Activated CD4-positive, alpha-beta T cell treated with anti-CD3 and anti-CD28 coated beads, Interleukin-2, amount 10 ng/mL, durations not matched to agents 24 days and 14 days (primary cell): ENCODE results near the gene DNAH9. TPM values are rescaled to one million over a fixed set of nuclear protein-coding genes. Genes with fewer than 3 reads are reported as not detected.
A peak's percentile ranks its signal among the peaks of the same experiment; 100 is the strongest.

Experiments used
- DNase-seq: peaks from one replicate; pipeline ENCODE4 v3.0.0; 2022
- H3K27ac Mint-ChIP-seq: one replicate; pipeline ENCODE4 v1.8.0; 2022; ENCODE audit warnings: mild to moderate bottlenecking, mixed read lengths
- H3K27me3 Mint-ChIP-seq: one replicate; pipeline ENCODE4 v1.8.0; 2022; ENCODE audit warnings: mixed read lengths
- H3K36me3 Mint-ChIP-seq: one replicate; pipeline ENCODE4 v1.8.0; 2022; ENCODE audit warnings: low read depth, mild to moderate bottlenecking, mixed read lengths
- H3K4me1 Mint-ChIP-seq: one replicate; pipeline ENCODE4 v1.8.0; 2021; ENCODE audit warnings: mixed read lengths
- H3K4me3 Mint-ChIP-seq: one replicate; pipeline ENCODE4 v1.8.0; 2022; ENCODE audit warnings: mild to moderate bottlenecking, moderate library complexity, mixed read lengths
- H3K9me3 Mint-ChIP-seq: one replicate; pipeline ENCODE4 v1.8.0; 2021; ENCODE audit warnings: mixed read lengths
- intact Hi-C: fragments of 100-400 bp; cut with micrococcal nuclease; formaldehyde crosslinking; loops from one replicate; pipeline ENCODE4 v1.15.1; 2023
- total RNA-seq: library from RNA; stranded (reverse); gene quantifications from 2 replicates; pipeline ENCODE4 v1.2.3, GENCODE V29; 2022

The DNAH9 gene, protein sequence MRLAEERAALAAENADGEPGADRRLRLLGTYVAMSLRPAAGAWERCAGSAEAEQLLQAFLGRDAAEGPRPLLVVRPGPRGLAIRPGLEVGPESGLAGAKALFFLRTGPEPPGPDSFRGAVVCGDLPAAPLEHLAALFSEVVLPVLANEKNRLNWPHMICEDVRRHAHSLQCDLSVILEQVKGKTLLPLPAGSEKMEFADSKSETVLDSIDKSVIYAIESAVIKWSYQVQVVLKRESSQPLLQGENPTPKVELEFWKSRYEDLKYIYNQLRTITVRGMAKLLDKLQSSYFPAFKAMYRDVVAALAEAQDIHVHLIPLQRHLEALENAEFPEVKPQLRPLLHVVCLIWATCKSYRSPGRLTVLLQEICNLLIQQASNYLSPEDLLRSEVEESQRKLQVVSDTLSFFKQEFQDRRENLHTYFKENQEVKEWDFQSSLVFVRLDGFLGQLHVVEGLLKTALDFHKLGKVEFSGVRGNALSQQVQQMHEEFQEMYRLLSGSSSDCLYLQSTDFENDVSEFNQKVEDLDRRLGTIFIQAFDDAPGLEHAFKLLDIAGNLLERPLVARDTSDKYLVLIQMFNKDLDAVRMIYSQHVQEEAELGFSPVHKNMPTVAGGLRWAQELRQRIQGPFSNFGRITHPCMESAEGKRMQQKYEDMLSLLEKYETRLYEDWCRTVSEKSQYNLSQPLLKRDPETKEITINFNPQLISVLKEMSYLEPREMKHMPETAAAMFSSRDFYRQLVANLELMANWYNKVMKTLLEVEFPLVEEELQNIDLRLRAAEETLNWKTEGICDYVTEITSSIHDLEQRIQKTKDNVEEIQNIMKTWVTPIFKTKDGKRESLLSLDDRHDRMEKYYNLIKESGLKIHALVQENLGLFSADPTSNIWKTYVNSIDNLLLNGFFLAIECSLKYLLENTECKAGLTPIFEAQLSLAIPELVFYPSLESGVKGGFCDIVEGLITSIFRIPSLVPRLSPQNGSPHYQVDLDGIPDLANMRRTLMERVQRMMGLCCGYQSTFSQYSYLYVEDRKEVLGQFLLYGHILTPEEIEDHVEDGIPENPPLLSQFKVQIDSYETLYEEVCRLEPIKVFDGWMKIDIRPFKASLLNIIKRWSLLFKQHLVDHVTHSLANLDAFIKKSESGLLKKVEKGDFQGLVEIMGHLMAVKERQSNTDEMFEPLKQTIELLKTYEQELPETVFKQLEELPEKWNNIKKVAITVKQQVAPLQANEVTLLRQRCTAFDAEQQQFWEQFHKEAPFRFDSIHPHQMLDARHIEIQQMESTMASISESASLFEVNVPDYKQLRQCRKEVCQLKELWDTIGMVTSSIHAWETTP (N-terminal part only)
- not detected in 2 replicates for total RNA-seq

DNA sequence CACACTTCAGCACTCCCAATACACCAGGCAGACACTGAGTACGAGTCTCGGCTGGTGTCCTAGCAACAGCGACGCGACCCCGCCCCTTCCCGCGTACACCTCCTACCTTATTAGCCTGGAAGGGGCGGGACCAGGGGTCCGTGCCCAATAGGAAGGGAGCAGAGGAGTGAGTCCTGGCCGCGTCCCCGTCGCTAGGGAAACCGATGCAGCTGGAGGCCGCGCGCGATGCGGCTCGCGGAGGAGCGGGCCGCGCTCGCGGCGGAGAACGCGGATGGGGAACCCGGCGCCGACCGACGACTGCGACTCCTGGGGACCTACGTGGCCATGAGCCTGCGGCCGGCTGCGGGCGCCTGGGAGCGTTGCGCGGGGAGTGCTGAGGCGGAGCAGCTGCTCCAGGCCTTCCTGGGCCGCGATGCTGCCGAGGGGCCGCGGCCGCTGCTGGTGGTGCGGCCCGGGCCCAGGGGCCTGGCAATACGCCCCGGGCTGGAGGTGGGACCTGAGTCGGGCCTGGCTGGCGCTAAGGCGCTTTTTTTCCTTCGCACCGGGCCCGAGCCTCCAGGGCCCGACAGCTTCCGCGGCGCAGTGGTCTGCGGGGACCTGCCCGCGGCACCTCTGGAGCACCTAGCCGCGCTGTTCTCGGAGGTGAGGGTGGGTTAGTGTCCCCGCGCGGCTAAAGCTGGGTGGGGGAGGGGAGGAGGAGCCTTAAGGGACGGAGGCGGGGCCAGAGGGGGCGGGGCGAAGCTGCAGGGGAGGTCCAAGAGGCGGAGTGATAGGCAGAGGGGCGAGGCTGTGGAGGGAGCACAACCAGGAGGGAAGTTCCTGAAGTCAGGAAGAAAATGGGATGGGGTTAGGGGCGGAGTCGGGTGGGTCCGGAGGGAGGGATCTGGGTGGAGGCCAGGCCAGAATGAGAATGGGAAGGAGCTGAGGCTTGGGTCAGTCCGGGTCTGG, at the start of gene DNAH9:
Gene DNAH9 (plus strand): TSS at position 197 of the 948 bp plus-strand sequence. CDS start 29 bp downstream, at position 226.
- Mint-ChIP-seq H3K4me3 (no peak within 1 kb of the TSS), H3K36me3 (no peaks in the 10 kb centered on the region), H3K4me1 (no peaks in the 10 kb centered on the region), H3K27me3 (peaks cover 10% of the 10 kb centered on the region), H3K27ac (no peak within 1 kb of the TSS), H3K9me3 (peaks cover 3% of the 10 kb centered on the region)
- DNase-seq, result peak; percentile 61
- intact Hi-C loops, result no loop called here

DNA sequence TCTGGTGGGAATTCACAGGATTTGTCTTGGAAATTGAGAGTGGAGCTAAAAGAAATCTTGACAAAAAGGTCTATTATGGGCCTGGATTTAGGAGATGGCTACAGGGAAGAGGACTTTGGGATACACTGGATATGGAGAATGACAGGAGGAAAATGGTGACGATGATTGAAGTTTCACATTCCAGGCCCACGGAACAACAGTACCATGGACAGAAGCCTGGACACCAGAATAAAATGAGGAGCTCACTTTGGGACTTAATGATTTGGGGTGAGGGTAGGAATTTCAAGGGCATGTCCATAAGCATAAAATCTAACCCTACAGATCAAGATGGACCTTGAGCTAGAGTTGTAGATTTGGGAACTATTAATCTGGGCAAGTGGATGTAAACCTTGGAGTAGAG, 47.8 kb upstream of the DNAH9 start:
- DNase-seq, result no peak
- Mint-ChIP-seq H3K36me3 (no peaks in the 10 kb centered on the region), H3K4me3 (no peak overlapping the region), H3K9me3 (peaks cover 8% of the 10 kb centered on the region), H3K27ac (no peak overlapping the region), H3K27me3 (no peaks in the 10 kb centered on the region), H3K4me1 (no peaks in the 10 kb centered on the region)
- intact Hi-C loops, result no loop called here

DNA sequence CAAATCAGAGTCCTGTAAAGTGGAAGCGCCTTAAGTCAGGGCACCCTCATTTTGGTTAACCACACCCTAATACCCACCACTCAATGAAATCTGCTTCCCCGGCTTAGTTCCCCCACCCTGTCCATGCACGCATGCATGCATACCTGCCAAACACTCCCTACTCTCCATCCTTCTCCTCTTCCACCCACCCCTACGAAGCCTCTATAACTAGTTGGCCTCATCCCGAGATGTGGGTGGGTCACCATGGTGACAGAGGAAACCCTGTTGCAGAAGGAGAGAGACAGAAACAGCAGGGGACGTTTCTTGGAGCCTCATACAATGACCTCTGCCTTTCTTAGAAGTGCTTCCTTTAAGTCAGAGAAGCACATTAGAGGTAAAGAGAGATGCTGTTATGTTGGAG, 46.8 kb upstream of the DNAH9 start:
- intact Hi-C loops, result no loop called here
- no peaks in the 10 kb centered on the region for H3K4me1 Mint-ChIP-seq
- no peaks in the 10 kb centered on the region for H3K36me3 Mint-ChIP-seq
- DNase-seq, result no peak
- peaks cover 8% of the 10 kb centered on the region for H3K9me3 Mint-ChIP-seq
- no peaks in the 10 kb centered on the region for H3K27me3 Mint-ChIP-seq
- H3K27ac Mint-ChIP-seq, result no peak overlapping the region
- no peak overlapping the region for H3K4me3 Mint-ChIP-seq

DNA sequence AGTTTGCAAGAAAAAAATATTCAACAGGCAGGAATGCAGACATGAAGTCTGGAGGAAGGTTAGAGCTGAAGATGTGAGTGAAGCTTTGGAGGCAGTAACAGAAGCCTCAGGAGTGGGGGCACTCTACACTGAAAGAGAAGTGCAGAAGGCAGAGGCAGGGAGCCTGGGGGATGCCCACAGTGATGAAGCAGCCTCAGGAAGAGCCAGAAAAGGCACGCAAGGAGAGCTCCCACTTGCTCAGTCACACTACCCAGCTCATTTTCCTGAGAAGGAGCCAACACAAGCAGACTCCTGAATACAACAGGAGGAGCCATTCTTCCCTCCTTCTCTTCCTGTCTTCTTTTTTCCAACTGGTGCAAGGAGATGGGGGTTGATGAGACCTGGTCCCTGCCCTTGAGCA, 45.1 kb upstream of the DNAH9 start:
- H3K4me3 Mint-ChIP-seq, result no peak overlapping the region
- no peak for DNase-seq
- no peaks in the 10 kb centered on the region for H3K27me3 Mint-ChIP-seq
- H3K36me3 Mint-ChIP-seq, result no peaks in the 10 kb centered on the region
- no peak overlapping the region for H3K27ac Mint-ChIP-seq
- H3K9me3 Mint-ChIP-seq, result peaks cover 8% of the 10 kb centered on the region
- intact Hi-C loops, result no loop called here
- H3K4me1 Mint-ChIP-seq, result no peaks in the 10 kb centered on the region

DNA sequence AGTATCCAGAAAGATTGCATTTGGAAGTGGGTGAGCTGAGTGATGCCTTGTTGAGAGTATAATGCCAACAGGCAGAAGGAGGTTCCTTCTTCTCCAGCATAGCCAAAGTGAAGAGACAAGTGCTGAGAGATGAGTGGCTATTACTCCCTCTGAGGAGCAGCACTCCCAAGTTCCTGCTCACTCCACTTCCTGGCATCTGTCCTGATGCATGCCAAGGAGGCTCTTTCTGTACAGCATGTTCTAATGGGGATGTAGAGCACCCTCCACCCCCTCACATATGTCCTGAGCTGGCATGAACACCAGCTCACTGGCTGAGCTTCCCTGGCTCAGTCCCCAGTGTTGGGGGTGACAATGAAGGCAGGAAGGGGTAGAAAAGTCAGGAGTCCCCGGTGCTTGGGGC, 44.2 kb upstream of the DNAH9 start:
- H3K9me3 Mint-ChIP-seq, result peaks cover 8% of the 10 kb centered on the region
- H3K27ac Mint-ChIP-seq, result no peak overlapping the region
- intact Hi-C loops, result no loop called here
- H3K4me1 Mint-ChIP-seq, result no peaks in the 10 kb centered on the region
- no peaks in the 10 kb centered on the region for H3K36me3 Mint-ChIP-seq
- no peak for DNase-seq
- no peak overlapping the region for H3K4me3 Mint-ChIP-seq
- no peaks in the 10 kb centered on the region for H3K27me3 Mint-ChIP-seq

DNA sequence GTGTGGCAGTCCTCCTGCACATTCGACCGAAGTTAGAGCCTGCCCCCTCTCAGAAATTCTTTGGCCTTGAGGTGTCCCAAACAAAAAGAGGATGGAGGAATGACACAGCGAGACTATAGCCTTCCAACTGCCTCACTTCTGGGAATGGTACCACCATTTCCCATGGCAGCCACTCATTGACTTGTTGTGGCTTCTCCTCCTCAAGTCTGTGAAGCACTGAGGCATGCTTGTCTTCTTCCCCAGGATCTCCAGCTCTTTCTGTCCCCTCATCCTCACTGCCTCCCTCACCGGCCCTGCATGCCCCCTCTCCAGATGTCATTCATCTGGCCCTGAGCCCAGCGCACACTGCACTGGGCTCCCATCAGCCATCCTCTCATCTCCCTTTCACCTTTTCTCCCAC, 43.7 kb upstream of the DNAH9 start:
- H3K4me3 Mint-ChIP-seq, result no peak overlapping the region
- no peaks in the 10 kb centered on the region for H3K4me1 Mint-ChIP-seq
- H3K27ac Mint-ChIP-seq, result no peak overlapping the region
- DNase-seq, result no peak
- intact Hi-C loops, result no loop called here
- no peaks in the 10 kb centered on the region for H3K27me3 Mint-ChIP-seq
- peaks cover 8% of the 10 kb centered on the region for H3K9me3 Mint-ChIP-seq
- H3K36me3 Mint-ChIP-seq, result no peaks in the 10 kb centered on the region

DNA sequence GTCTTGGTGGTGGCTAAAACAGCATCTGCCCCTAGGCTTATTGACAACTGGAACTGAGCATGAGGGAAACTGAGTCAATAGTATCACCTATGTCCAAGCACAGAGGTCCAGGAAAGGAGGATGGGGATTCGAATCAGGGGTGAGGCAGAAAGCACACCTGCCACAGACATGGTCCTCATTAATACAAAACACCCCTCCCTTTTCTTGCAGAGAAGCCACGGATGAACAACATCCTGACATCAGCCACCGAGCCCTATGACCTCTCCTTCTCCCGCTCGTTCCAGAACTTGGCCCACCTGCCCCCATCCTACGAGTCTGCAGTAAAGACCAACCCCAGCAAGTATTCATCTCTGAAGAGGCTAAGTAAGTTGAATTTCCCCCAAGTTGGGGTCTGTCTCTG, 42.7 kb upstream of the DNAH9 start:
- Mint-ChIP-seq H3K36me3 (no peaks in the 10 kb centered on the region), H3K27me3 (no peaks in the 10 kb centered on the region), H3K4me3 (no peak overlapping the region), H3K27ac (no peak overlapping the region), H3K4me1 (no peaks in the 10 kb centered on the region), H3K9me3 (peaks cover 8% of the 10 kb centered on the region)
- intact Hi-C loops, result no loop called here
- no peak for DNase-seq

DNA sequence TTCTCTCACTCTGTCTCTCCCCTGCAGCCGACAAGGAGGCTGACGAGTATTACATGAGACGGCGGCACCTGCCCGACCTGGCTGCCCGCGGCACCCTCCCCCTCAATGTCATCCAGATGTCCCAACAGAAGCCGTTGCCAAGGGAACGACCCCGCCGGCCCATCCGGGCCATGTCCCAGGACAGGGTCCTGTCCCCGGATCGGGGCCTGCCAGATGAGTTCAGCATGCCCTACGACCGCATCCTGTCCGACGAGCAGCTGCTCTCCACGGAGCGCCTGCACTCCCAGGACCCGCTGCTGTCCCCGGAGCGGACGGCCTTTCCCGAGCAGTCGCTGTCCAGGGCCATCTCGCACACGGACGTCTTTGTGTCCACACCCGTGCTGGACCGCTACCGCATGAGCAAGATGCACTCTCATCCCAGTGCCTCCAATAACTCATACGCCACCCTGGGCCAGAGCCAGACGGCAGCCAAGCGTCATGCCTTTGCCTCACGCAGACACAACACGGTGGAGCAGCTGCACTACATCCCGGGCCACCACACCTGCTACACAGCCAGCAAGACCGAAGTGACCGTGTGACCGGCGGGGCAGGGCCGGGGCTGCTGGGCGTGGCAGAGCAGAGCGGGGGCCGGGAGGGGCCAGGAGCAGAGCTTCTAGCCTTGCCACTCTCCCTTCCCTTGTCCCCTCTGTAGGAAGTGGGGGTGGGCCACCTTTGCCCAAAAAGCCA, 40.4 kb upstream of the DNAH9 start:
- Mint-ChIP-seq H3K9me3 (peaks cover 4% of the 10 kb centered on the region), H3K27me3 (no peaks in the 10 kb centered on the region), H3K4me1 (no peaks in the 10 kb centered on the region), H3K4me3 (no peak overlapping the region), H3K27ac (no peak overlapping the region), H3K36me3 (no peaks in the 10 kb centered on the region)
- intact Hi-C loops, result no loop called here
- no peak for DNase-seq

DNA sequence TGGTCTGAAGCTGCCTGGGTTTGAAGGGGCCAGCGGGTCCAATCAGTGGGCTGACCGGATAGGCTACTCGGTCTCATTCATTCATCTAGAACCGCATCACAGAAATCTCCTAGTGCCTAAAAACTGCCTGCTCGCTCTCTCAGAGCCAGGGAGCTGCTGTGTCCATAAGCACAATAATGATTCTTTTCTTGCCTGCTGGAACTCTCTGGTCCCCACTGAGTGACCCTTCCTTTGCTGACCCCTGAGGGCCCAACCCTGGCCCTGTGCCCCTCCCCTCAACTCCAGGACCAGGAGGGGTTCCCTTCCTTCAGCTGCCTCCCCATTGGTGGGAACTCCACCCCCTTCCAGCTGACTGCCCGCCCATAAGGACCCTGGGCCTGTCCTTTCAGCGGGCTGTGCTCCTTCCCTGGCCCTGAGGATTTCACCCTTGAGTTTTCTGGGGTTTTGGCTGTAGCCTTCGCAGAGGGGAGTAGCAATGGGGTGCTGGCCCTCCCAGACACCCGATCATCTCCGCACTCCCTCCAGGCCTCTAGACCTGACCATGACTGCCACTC, 39.5 kb upstream of the DNAH9 start:
- H3K27me3 Mint-ChIP-seq, result no peaks in the 10 kb centered on the region
- H3K4me1 Mint-ChIP-seq, result no peaks in the 10 kb centered on the region
- H3K4me3 Mint-ChIP-seq, result no peak overlapping the region
- no peaks in the 10 kb centered on the region for H3K36me3 Mint-ChIP-seq
- H3K27ac Mint-ChIP-seq, result no peak overlapping the region
- intact Hi-C loops, result no loop called here
- H3K9me3 Mint-ChIP-seq, result peaks cover 1% of the 10 kb centered on the region
- no peak for DNase-seq

DNA sequence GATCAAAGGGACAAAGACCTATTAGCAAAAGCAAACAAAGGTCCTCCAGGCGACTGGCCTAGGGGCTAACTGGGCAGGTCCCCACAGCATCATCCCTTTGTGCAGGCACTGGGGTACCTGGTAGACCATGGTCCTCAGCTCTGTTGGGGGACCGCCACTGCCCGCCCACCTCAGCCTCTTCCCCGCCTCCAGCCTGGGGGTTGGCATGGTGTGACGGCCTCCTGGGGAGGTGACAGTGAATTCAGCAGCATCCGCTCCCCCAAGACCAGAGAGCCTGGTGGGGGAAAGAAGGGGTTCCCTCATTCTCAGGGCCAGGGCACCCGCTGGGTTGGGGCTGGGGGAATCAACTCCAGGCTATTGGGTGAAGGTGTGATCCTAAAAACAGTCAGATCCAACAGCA, 38.7 kb upstream of the DNAH9 start:
- no peaks in the 10 kb centered on the region for H3K9me3 Mint-ChIP-seq
- no peaks in the 10 kb centered on the region for H3K36me3 Mint-ChIP-seq
- no peak overlapping the region for H3K4me3 Mint-ChIP-seq
- intact Hi-C loops, result no loop called here
- H3K27ac Mint-ChIP-seq, result no peak overlapping the region
- DNase-seq, result no peak
- H3K27me3 Mint-ChIP-seq, result no peaks in the 10 kb centered on the region
- no peaks in the 10 kb centered on the region for H3K4me1 Mint-ChIP-seq

DNA sequence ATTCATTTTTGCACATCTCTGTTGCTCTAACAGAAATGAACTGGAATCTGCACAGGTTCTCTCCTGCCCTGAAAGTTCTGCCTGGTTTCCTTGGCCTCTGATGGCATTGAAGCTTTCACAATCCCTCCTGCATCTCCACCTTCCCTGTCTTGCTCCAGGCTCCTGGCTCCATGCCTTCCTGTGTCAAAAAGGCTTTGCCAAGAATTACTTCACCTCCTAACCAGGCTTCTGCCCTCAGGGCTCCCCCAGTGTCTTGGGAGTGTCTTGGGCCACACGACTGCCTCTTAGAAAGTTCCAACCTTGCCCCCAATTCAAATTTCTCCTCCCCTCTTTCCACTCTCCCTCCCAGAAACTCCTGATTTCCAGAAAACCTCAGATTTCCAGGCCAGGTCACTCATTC, 37.0 kb upstream of the DNAH9 start:
- intact Hi-C loops, result no loop called here
- Mint-ChIP-seq H3K27me3 (no peaks in the 10 kb centered on the region), H3K4me3 (no peak overlapping the region)

DNA sequence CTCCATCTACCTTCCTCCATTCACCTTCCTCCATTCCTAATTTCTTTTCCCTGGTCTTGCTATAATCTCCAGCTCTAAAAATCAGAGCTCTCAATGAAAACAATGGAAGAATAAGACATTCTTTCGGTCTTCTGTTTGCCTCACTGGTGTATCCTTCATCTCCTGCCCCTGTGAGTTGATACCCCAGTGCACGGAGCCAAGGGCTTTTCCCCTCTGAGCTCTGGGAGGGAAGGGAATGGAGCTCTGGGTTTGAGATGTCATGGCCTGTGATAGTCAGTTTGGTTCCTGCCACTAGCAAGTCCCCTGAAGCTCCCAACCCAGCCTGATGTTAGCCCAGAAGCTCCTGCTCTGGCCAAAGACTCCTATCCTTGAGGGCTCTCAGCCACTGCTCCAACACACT, 36.6 kb upstream of the DNAH9 start:
- no peaks in the 10 kb centered on the region for H3K27me3 Mint-ChIP-seq
- no peak overlapping the region for H3K27ac Mint-ChIP-seq
- H3K4me1 Mint-ChIP-seq, result no peaks in the 10 kb centered on the region
- no peak overlapping the region for H3K4me3 Mint-ChIP-seq
- peaks cover 3% of the 10 kb centered on the region for H3K9me3 Mint-ChIP-seq
- no peaks in the 10 kb centered on the region for H3K36me3 Mint-ChIP-seq
- intact Hi-C loops, result no loop called here
- DNase-seq, result no peak

More for the DNA sequence above, 37.0 kb upstream of the DNAH9 start:
- H3K27ac Mint-ChIP-seq, result no peak overlapping the region
- H3K9me3 Mint-ChIP-seq, result peaks cover 2% of the 10 kb centered on the region
- no peaks in the 10 kb centered on the region for H3K36me3 Mint-ChIP-seq
- no peak for DNase-seq
- no peaks in the 10 kb centered on the region for H3K4me1 Mint-ChIP-seq
